Left renal pelvis (tissue), 4 donors: ENCODE data around the gene TSPAN3. TPM values are rescaled to one million over a fixed set of nuclear protein-coding genes. Genes with fewer than 3 reads are reported as not detected.

Experiments
- DNase-seq, 4 donors: peaks; one replicate each; pipeline ENCODE4 v3.0.0-alpha.2; 2013; ENCODE audit warnings: low read depth in 4 of 4, low spot score in 3 of 4
- polyA plus RNA-seq, 4 donors: library from polyadenylated mRNA; unstranded; fragments of 120-200 nt; gene quantifications; one replicate each; pipeline ENCODE4 v1.2.1, GENCODE V29; 2013; ENCODE audit not compliant: insufficient read length in 4 of 4

TSPAN3 gene
- polyA plus RNA-seq, 4 donors = 394 to 522 (median 451) TPM

GRCh38 chr15:77012868-77013267 lies 58.0 kb downstream of the TSPAN3 start:
- DNase-seq = no peak

DNA sequence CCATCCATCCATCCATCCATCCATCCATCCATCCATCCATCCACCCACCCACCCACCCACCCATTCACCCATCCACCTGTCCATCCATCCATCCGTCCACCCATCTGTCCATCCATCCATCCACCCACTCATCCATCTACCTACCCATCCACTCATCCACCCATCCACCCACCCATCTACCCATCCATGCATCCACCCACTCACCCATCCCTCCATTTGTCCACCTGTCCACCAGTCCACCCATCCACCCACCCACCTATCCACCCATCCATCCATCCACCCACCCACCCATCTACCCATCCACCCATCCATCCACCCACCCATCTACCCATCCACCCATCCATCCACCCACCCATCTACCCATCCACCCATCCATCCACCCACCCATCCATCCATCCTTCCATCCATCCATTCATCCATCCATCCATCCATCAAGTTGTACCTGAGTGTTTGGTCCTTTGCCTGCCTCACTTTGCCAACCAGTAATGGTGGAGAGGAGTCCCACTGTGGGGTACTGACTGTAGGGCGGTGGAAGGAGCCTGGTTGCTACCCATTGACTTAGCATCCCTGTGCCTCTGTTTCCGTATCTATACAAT lies 58.7 kb downstream of the TSPAN3 start:
- no peak for DNase-seq

DNA sequence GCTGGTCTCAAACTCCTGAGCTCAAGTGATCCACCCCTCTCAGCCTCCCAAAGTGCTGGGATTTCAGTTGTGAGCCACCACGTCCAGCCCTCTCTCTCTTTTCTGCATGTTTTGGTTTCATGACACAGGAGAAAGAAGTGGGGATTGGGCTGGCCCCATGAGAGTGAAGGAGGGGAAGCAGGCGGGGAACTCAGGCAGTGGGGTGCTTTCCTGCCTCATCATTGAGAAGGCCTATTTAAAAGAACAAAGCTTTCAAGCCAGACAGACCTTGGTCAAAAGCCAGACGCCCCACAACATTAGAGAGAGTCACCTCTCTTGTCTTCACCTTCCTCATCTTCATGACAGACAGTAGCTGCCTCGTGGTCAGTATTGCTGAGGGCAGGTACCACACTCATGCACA lies 60.1 kb downstream of the TSPAN3 start:
- no peak for DNase-seq

DNA sequence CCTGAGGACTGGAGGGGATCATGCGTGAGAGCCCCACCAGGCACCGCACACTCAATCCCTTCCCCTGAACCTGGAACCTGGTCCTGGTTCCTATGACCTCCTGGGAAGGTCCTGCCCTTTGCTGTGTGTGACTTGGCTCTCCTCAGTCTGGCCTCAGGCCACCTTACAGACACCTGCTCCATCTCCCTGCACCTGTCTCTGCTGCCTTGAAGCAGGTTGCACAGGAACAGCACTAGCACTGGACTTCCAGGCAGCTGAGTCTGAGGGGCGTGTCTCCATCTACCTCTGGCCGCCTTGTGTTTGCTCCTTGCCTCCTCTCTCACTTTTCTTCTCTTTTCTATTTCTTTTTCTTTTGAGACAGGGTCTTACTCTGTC lies 60.6 kb downstream of the TSPAN3 start:
- no peak for DNase-seq

GRCh38 chr15:77009646-77010311 lies 61.1 kb downstream of the TSPAN3 start:
- no peak for DNase-seq

DNA sequence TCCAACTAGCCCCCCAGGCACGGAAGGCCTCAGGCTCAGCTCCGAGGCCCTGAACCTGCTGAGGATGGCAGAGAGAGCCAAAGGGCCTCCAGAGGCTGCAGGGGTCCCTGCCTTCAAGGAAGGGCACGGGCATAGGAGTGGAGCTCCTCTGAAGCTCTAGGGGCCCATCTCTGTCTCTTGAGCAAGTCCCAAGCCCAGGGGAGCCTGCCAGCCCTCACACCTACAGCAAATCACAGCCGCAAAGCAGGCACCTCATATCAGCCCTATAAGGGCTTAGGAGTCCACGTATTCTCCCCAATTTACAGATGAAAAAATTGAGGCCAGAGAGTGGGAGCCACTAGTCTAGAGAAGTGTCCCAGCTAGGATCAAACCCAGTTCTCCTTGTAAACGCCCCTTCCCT lies 61.7 kb downstream of the TSPAN3 start:
- DNase-seq = no peak

GRCh38 chr15:77004189-77004588 lies 66.7 kb downstream of the TSPAN3 start:
- no peak for DNase-seq

DNA sequence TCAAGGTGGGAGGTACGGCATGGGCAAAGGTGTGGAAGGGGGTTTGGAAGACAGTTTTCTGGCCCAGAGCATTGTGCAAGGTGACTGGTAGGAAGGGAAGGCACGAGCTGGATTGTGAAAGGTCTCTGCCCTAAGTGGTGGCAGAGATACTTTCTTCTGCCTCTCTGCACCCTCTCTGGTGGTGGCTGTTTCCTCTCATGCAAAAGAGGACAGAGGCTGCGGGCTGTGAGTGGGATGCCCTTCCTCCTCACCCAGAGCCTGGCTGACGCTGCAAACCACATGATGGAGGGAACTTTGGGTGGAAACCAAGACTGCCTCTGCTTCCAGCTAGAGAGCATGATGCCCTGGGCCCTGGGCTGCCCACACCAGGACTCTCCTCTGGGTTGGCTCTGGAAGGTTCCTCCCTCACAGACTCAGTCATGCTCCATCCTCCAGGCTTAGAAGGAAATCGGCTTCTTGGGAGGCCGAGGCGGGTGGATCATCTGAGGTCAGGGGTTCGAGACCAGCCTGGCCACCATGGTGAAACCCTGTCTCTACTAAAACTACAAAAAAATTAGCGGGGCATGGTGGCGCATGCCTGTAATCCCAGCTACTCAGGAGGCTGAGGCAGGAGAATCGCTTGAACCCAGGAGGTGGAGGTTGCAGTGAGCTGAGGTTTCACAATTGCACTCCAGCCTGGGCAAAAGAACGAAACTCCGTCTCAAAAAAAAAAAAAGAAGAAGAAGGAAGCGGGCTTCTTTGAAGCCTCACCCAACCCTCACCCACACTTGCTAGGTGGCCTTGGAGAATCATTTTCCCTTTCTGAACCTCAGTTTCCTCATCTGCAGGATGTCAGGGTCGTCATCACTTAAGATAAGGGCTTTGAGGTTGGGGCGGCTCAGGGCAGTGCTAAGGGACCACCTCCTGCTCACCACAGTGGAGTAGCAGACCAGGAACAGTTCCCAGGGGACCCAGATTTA lies 67.7 kb downstream of the TSPAN3 start:
- DNase-seq = no peak

GRCh38 chr15:77002436-77002835 lies 68.5 kb downstream of the TSPAN3 start:
- DNase-seq = no peak

DNA sequence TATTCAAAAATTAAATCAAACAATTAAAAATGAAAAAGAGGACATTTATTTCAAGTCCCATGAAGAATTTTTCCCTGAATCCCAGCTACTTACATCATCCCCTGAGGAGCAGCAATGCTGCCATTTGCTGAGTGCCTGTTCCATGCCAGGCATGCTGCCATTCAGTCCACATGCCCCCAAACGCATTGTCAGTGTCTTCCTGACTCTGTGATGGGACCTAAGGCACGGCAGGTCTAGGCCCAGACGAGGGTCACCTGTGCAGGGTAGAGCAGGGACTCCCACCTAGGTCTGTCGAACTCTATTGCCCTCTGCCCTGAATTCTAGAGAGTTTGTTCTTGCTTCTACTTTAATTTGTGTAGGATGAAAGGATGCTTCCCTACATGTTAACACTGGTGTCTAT lies 68.9 kb downstream of the TSPAN3 start:
- DNase-seq = no peak

DNA sequence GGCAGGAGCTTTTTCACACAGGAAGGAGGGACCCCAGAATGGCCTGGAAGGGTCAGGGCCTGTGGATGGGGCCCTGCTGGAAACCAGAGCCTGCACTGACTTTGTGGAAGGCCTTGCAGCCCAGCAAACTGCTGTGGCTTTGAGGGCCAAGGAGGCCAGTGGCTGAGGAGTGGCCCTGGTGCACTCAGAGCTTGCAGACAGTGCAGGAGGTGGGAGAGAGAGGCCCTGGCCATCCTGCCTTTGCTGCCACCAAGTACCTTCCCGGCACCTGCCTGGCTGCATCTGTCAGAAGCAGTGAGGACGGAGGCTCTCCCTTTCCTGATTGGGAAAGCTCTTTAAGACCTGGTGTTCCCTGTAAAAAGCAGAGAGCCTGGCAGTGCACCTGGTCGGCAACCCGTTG lies 69.6 kb downstream of the TSPAN3 start:
- no peak for DNase-seq

GRCh38 chr15:76999996-77000395 lies 70.9 kb downstream of the TSPAN3 start:
- DNase-seq = no peak

GRCh38 chr15:76998663-76999285 lies 72.1 kb downstream of the TSPAN3 start:
- DNase-seq = no peak

DNA sequence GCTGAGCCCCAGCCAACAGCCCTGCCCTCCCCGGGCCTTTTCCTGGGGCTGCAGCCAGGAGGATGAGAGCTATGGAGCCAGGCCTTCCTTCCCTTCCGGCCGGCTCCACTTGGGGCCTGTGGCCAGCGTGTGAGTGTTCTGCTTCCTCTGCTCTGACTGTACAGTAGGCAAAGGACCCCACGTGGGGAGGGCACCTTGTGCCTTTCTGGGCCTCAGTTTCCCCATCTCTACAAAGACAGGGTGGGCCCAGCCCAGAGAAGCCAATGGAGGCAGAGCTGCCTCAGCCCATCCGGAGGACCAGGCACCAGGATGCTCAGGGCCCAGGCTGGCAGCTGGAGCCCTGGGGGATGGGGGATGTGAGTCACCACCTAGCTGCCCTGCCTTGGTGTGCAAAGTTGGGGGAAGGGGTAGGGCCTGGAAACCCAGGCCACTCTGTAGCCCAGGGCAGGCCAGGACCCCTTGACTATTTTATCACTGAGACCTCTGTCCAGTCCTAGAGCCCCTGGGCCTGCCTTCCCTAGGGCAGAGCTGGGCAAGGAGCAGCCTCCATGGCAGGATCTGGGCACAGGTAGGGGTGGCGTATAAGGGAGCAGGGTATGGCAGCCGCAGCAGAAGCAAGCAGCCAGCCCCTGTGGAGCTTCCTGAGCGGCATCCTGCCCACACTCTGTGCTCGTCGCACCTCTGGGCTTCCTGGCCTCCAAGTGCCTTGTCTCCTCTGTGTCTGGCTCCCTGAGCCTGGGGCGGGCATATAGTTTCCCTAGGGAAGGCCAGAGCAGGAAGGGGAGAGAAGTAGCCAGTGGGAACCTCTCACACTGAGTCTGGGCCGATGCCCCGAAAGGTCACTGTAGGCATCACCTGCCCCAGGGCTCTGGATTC lies 74.1 kb downstream of the TSPAN3 start:
- no peak for DNase-seq

DNA sequence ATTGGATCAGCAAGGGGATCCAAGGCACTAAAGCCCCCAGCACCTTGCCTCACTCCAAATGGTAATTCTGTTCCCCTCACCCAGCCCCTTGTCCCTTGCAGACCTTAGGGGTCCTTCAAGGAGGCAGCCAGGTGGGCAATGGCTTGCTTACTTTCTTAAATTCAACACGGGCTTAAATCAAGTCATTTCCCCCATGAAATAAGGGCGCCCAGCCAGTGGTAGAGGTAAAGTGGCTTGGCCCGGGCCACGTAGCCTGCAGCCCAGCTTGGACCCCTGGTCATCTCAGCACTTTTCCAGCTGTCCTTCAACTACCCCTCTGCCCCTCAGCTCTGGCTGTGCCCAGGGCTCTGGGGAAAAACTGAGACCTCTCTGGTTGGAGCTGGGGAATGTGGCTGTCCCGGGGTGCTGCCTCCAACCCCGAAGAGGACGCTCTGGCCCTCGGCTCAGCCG lies 74.8 kb downstream of the TSPAN3 start:
- no peak for DNase-seq

DNA sequence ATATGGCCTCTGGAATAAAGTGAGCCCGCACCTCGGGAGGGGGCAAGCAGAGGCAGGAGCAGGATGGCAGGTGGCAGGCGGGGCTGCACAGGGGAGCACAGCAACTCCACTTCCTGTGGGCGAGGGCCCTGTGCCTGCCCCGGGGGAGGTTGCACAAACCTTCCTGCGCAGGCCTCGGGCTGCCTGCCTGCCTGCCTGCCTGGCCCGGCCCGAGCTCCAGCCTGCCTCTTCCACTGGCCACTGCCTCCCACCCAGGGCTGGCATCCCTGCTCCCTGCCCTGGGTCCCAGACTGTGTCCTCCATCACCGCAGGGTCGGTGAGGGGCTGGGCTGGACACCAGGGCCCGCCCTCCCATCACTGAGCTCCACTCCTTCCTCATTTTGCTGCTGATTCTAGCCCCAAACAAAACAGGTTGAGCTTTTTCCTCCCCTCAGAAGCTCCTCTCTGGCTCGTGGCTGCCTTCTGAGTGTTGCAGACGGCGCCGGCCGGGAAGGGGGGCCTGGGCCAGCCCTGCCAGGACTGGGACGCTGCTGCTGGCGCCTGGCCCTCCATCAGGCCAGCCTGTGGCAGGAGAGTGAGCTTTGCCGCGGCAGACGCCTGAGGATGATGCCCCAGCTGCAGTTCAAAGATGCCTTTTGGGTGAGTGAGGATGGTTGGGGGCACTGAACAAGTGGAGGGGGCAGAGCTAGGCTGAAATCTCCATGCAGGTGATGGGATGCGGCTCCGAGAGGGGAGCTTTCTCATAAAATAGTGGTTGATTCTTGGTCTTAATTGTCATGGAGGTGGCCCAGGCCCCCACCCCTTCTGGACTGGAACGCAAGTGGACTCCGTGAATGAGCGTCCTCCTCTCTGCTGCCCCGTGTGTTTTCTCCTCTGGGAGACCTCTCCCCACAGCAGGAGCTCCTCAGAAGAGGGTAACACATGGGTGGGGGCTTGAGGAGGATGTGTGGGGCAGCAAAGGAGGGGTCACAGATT lies 75.7 kb downstream of the TSPAN3 start, which contains the start of gene PSTPIP1:
Gene PSTPIP1, plus strand, starts transcription at position 156 of the 975 bp plus-strand sequence. Its CDS starts 448 bp downstream, at position 604.
- no peak for DNase-seq

- no peak for DNase-seq
These were observed 76.4 kb downstream of the TSPAN3 start for GRCh38 chr15:76994496-76994895.

DNA sequence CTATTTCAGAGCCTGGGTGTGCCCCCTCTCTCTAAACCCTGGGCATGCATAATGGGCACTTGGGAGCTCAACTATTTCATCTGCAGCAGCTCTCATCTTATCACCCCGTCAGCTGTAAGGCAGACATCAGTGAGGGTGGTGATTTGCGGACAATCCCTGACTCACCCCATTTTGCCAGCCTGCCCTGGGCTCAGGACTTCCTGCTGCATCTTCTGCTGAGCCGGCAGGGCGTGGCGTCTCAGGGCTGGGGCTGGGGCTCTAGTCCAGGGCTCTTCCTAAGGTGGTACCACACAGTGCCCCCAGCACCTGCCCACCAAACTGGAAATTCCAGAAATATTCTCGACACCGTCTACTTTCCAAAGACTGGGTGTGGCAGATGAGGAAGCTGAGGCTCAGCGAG lies 76.9 kb downstream of the TSPAN3 start:
- DNase-seq = no peak
